HepG2 (cell line): ENCODE data around the gene HOXB5. TPM values are rescaled to one million over a fixed set of nuclear protein-coding genes. Genes with fewer than 3 reads are reported as not detected.

Experiments used
- ATAC-seq: fragments of 200-7000 bp; cut with Tn5 transposase; 3 replicates; pipeline ENCODE4 v1.9.1; 2020; ENCODE audit warnings: mild to moderate bottlenecking, moderate library complexity
- BruUV-seq: library from RNA; stranded (reverse); fragments of 400-500 nt; replicated peaks from 2 replicates; lab custom pipeline; 2021; lab: Mats Ljungman, UMichigan
- CTCF ChIA-PET: fragments of 300-600 bp; formaldehyde crosslinking; extraction: SDS; loops from one replicate; lab custom pipeline; 2021; ENCODE audit warnings: low total read pairs, inconsistent platforms, low intra/inter-chr PET ratio; lab: Yijun Ruan, JAX
- POLR2A ChIA-PET: fragments of 350-600 bp; sonication (Branson Sonifier 250); formaldehyde crosslinking; loops from one replicate; lab custom pipeline; 2020; ENCODE audit warnings: antibody characterized with exemption, inconsistent platforms; lab: Yijun Ruan, JAX
- DNase-seq: peaks from one replicate; pipeline ENCODE4 v3.0.0-alpha.2; 2015; ENCODE audit warnings: low spot score
- FAIRE-seq: peaks from 3 replicates; lab custom pipeline; 2011; peaks lifted over from hg19 to GRCh38; lab: Jason Lieb, UNC
- H2AFZ ChIP-seq: one replicate; pipeline ENCODE4 v1.6.1; 2011; ENCODE audit warnings: low read length, inconsistent platforms
- H3K27ac ChIP-seq: fragments of 300-600 bp; 3 replicates; pipeline ENCODE4 v1.8.0; 2011; ENCODE audit warnings: mixed run types, mild to moderate bottlenecking, mixed read lengths, low read length, inconsistent platforms; ENCODE audit not compliant: insufficient read depth; ENCODE audit errors: extremely low read length
- H3K27me3 ChIP-seq, 2 experiments: fragments of 200-600 bp in 1 of 2; 2 replicates in 1 of 2; 3 replicates in 1 of 2; pipeline versions ENCODE4 v1.6.0 to v1.8.0; 2011; ENCODE audit warnings: low read length in 2 of 2, mild to moderate bottlenecking in 2 of 2, moderate library complexity in 2 of 2, inconsistent platforms in 1 of 2; ENCODE audit not compliant: insufficient read depth in 2 of 2, control insufficient read depth in 1 of 2
- H3K36me3 ChIP-seq, 2 experiments: fragments of 200-600 bp in 1 of 2; replicated peaks in 1 of 2; 2 replicates in 1 of 2; 3 replicates in 1 of 2; pipeline versions ENCODE4 v1.5.1 to v1.8.0; 2011; ENCODE audit warnings: low read length in 2 of 2, inconsistent platforms in 1 of 2; ENCODE audit not compliant: insufficient read depth in 2 of 2, control insufficient read depth in 1 of 2
- H3K4me1 ChIP-seq: 2 replicates; pipeline ENCODE4 v1.5.1; 2012; ENCODE audit warnings: low read length, inconsistent platforms; ENCODE audit not compliant: insufficient read depth
- H3K4me2 ChIP-seq: 2 replicates; pipeline ENCODE4 v1.6.0; 2011; ENCODE audit warnings: low read depth, low read length, inconsistent platforms
- H3K4me3 ChIP-seq, 3 experiments: fragments of 200-600 bp in 1 of 3; sonication (generic), shearing (Covaris generic) in 1 of 3; replicated peaks in 1 of 3; 2 replicates each; pipeline ENCODE4 v1.5.1; 2011 to 2016; ENCODE audit warnings: low read length in 3 of 3, inconsistent platforms in 2 of 3, low read depth in 2 of 3, mild to moderate bottlenecking in 2 of 3, control low read depth in 1 of 3, mixed read lengths in 1 of 3; ENCODE audit not compliant: insufficient read depth in 1 of 3
- H3K79me2 ChIP-seq: one replicate; pipeline ENCODE4 v1.6.1; 2011; ENCODE audit warnings: low read length, inconsistent platforms; ENCODE audit not compliant: insufficient read depth
- H3K9ac ChIP-seq: 2 replicates; pipeline ENCODE4 v1.6.0; 2011; ENCODE audit warnings: mild to moderate bottlenecking, low read depth, low read length, inconsistent platforms; ENCODE audit not compliant: insufficient read depth
- H3K9me3 ChIP-seq: 2 replicates; pipeline ENCODE4 v1.5.1; 2012; ENCODE audit warnings: mild to moderate bottlenecking, low read length
- H4K20me1 ChIP-seq: 2 replicates; pipeline ENCODE4 v1.6.0; 2011; ENCODE audit warnings: inconsistent platforms, mild to moderate bottlenecking, low read length, moderate library complexity; ENCODE audit not compliant: insufficient read depth
- EZH2 ChIP-seq: conservative IDR thresholded peaks from 2 replicates; pipeline ENCODE4 v1.6.1; 2012; ENCODE audit warnings: mild to moderate bottlenecking, low read depth, low read length, moderate library complexity
- KDM1A ChIP-seq: IDR thresholded peaks from 2 replicates; pipeline ENCODE4 v1.6.1; 2016; ENCODE audit warnings: missing compliant biosample characterization
- MTA1 ChIP-seq: sonication (generic); formaldehyde crosslinking; IDR thresholded peaks from 2 replicates; pipeline ENCODE4 v1.4.0; 2020; ENCODE audit warnings: missing genetic modification reagents, mild to moderate bottlenecking, borderline replicate concordance
- SP2 ChIP-seq: sonication (generic); formaldehyde crosslinking; IDR thresholded peaks from 2 replicates; pipeline ENCODE4 v1.5.1; 2020; ENCODE audit warnings: mild to moderate bottlenecking, missing genetic modification reagents
- TBL1XR1 ChIP-seq: fragments of 150-350 bp; IDR thresholded peaks from 2 replicates; pipeline ENCODE4 v1.6.1; 2014; ENCODE audit warnings: borderline replicate concordance, low read length; ENCODE audit not compliant: partially characterized antibody
- XRCC5 ChIP-seq: fragments of 200-400 bp; formaldehyde crosslinking; optimal IDR thresholded peaks from 2 replicates; pipeline ENCODE3; 2017; ENCODE audit warnings: mild to moderate bottlenecking, low read length
- ZEB1 ChIP-seq: IDR thresholded peaks from 2 replicates; pipeline ENCODE4 v1.6.1; 2012; ENCODE audit warnings: mild to moderate bottlenecking, low read depth, inconsistent platforms; ENCODE audit not compliant: insufficient replicate concordance
- ZNF777 ChIP-seq: sonication (generic); formaldehyde crosslinking; IDR thresholded peaks from 2 replicates; pipeline ENCODE4 v1.4.0; 2020; ENCODE audit warnings: missing genetic modification reagents
- WGBS: methylation state at CpG from one replicate; pipeline ENCODE4 v1.1.6; 2017; ENCODE audit warnings: low lambda C conversion rate; 5-methylcytosine and 5-hydroxymethylcytosine counted together
- in situ Hi-C: cut with HindIII; loops from 2 replicates; pipeline ENCODE4 v1.10.0; 2017; ENCODE audit warnings: low pct_unique_long_range_greater_than_20kb; ENCODE audit not compliant: extremely low pct_ligation_motif_present
- intact Hi-C: fragments of 100-400 bp; cut with micrococcal nuclease; formaldehyde crosslinking; loops from one replicate; pipeline ENCODE4 v1.10.0; 2022; ENCODE audit not compliant: unreplicated experiment
- polyA plus RNA-seq, 8 experiments: library from polyadenylated mRNA; depleted of rRNA in 3 of 8; stranded (reverse) in 7 of 8; unstranded in 1 of 8; fragments of >200 nt; fragmentation: Illumina TruSeq in 4 of 8; extraction: Trizol in 4 of 8; gene quantifications; 2 replicates each; pipeline versions ENCODE4 v1.2.1 to v1.2.3, GENCODE V29; 2011 to 2016; ENCODE audit warnings: low read depth in 4 of 8, missing spikeins in 1 of 8, mixed read lengths in 1 of 8; ENCODE audit not compliant: insufficient read depth in 1 of 8
- total RNA-seq, 5 experiments: library from RNA; depleted of rRNA; stranded (reverse); fragments of >200 nt; fragmentation: Illumina TruSeq; extraction: Trizol; gene quantifications; 2 replicates each; pipeline ENCODE4 v1.2.3, GENCODE V29; 2016; ENCODE audit warnings: low read depth in 1 of 5
- TF ChIP-seq, protein P1 (sequence below): sonication (generic); formaldehyde crosslinking; IDR thresholded peaks from 2 replicates; pipeline ENCODE4 v1.4.0; 2020; ENCODE audit warnings: missing genetic modification reagents
- TF ChIP-seq, protein P2 (sequence below): sonication (generic); formaldehyde crosslinking; IDR thresholded peaks from 2 replicates; pipeline ENCODE4 v1.9.0; 2022; ENCODE audit warnings: missing genetic modification reagents, mild to moderate bottlenecking, borderline replicate concordance

HOXB5 gene
- total and polyA plus RNA-seq, 2 of the 13 experiments (the other 11 are each of a cell fraction or from before 2014, with no cell fraction given) = not detected

GRCh38 chr17:48642059-48642842 is 48.7 kb upstream of the HOXB5 start:
- WGBS = 60% methylated on average over 32 of the region's 58 CpGs
- ATAC-seq (peak; percentile 49), FAIRE-seq (no peak), DNase-seq (no peak)
- Histone ChIP-seq H3K9me3 (no peaks in the 10 kb centered on the region), H3K36me3 (no peaks in the 10 kb centered on the region), H2AFZ (no peak overlapping the region), H3K4me2 (no peak overlapping the region), H3K27me3 (peaks cover 28 to 99% of the 10 kb centered on the region in 2 experiments), H4K20me1 (no peaks in the 10 kb centered on the region), H3K9ac (no peak overlapping the region), H3K4me3 (no peak overlapping the region), H3K27ac (no peak overlapping the region), H3K4me1 (no peaks in the 10 kb centered on the region), H3K79me2 (no peaks in the 10 kb centered on the region)
- intact Hi-C loops (no loop called here), in situ Hi-C loops (no loop called here)
- BruUV-seq = no TSS peak
- no peak for TF ChIP-seq ZEB1
- TF ChIP-seq ZNF777 (CRISPR knock-in tag) = peak; percentile 78; the same call in 1 of the 2 replicates
- peak; percentile 18; the same call in 1 of the 2 replicates for TF ChIP-seq MTA1
- peak; percentile 72 for TF ChIP-seq EZH2
- TF ChIP-seq, protein P1, sequence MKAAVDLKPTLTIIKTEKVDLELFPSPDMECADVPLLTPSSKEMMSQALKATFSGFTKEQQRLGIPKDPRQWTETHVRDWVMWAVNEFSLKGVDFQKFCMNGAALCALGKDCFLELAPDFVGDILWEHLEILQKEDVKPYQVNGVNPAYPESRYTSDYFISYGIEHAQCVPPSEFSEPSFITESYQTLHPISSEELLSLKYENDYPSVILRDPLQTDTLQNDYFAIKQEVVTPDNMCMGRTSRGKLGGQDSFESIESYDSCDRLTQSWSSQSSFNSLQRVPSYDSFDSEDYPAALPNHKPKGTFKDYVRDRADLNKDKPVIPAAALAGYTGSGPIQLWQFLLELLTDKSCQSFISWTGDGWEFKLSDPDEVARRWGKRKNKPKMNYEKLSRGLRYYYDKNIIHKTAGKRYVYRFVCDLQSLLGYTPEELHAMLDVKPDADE = no peak
- no peak for TF ChIP-seq KDM1A
- no peak for TF ChIP-seq SP2 (CRISPR knock-in tag)
- no peak for TF ChIP-seq TBL1XR1
- TF ChIP-seq, protein P2, sequence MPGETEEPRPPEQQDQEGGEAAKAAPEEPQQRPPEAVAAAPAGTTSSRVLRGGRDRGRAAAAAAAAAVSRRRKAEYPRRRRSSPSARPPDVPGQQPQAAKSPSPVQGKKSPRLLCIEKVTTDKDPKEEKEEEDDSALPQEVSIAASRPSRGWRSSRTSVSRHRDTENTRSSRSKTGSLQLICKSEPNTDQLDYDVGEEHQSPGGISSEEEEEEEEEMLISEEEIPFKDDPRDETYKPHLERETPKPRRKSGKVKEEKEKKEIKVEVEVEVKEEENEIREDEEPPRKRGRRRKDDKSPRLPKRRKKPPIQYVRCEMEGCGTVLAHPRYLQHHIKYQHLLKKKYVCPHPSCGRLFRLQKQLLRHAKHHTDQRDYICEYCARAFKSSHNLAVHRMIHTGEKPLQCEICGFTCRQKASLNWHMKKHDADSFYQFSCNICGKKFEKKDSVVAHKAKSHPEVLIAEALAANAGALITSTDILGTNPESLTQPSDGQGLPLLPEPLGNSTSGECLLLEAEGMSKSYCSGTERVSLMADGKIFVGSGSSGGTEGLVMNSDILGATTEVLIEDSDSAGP (CRISPR knock-in tag) = 0 out of 2 replicates have a peak, but pooled peaks have one; percentile 26
- peak; percentile 28 for TF ChIP-seq XRCC5
- CTCF ChIA-PET = no interaction called here
- POLR2A ChIA-PET = no interaction called here
